ENCODE measurements around the gene ARSB.
"Not testable (repeated sequence)": the region's sequence is repeated elsewhere in the genome, so short reads cannot be mapped to it uniquely, and the experiment has no call there.

ARSB gene

GRCh38 chr5:78916044-78916443 lies 69.1 kb downstream of the ARSB start:
- DNase-seq (ENCODE audit: extremely low read depth, insufficient read length), result no peak
- no peaks in the 10 kb centered on the region for H3K36me3 ChIP-seq (ENCODE audit: control insufficient read depth, insufficient read depth, low read length)
- H3K4me3 ChIP-seq (replicated peaks; ENCODE audit: low read depth, low read length), result no peak overlapping the region
- H3K27me3 ChIP-seq (replicated peaks; ENCODE audit: control insufficient read depth, insufficient read depth, low read length), result no peaks in the 10 kb centered on the region
- no peak for TF ChIP-seq CTCF (IDR thresholded peaks at IDR 0.05; ENCODE audit: insufficient read depth, low read length, poor library complexity, severe bottlenecking)

- Histone ChIP-seq H3K36me3 (ENCODE audit: control insufficient read depth, insufficient read depth, low read length) (no peaks in the 10 kb centered on the region), H3K4me3 (replicated peaks; ENCODE audit: low read depth, low read length) (no peak overlapping the region), H3K27me3 (replicated peaks; ENCODE audit: control insufficient read depth, insufficient read depth, low read length) (no peaks in the 10 kb centered on the region)
- DNase-seq (ENCODE audit: extremely low read depth, insufficient read length), result no peak
- no peak for TF ChIP-seq CTCF (IDR thresholded peaks at IDR 0.05; ENCODE audit: insufficient read depth, low read length, poor library complexity, severe bottlenecking)
These were observed 69.9 kb downstream of the ARSB start for GRCh38 chr5:78915170-78915569.

GRCh38 chr5:78912811-78913210 lies 72.3 kb downstream of the ARSB start:
- Histone ChIP-seq H3K27me3 (replicated peaks; ENCODE audit: control insufficient read depth, insufficient read depth, low read length) (no peaks in the 10 kb centered on the region), H3K36me3 (ENCODE audit: control insufficient read depth, insufficient read depth, low read length) (no peaks in the 10 kb centered on the region), H3K4me3 (replicated peaks; ENCODE audit: low read depth, low read length) (no peak overlapping the region)
- no peak for TF ChIP-seq CTCF (IDR thresholded peaks at IDR 0.05; ENCODE audit: insufficient read depth, low read length, poor library complexity, severe bottlenecking)
- no peak for DNase-seq (ENCODE audit: extremely low read depth, insufficient read length)

GRCh38 chr5:78912085-78912771 lies 72.9 kb downstream of the ARSB start:
- Histone ChIP-seq H3K36me3 (ENCODE audit: control insufficient read depth, insufficient read depth, low read length) (no peaks in the 10 kb centered on the region), H3K27me3 (replicated peaks; ENCODE audit: control insufficient read depth, insufficient read depth, low read length) (no peaks in the 10 kb centered on the region), H3K4me3 (replicated peaks; ENCODE audit: low read depth, low read length) (no peak overlapping the region)
- no peak for TF ChIP-seq CTCF (IDR thresholded peaks at IDR 0.05; ENCODE audit: insufficient read depth, low read length, poor library complexity, severe bottlenecking)
- no peak for DNase-seq (ENCODE audit: extremely low read depth, insufficient read length)

GRCh38 chr5:78909224-78909983 lies 75.7 kb downstream of the ARSB start:
- not testable (repeated sequence) for DNase-seq (ENCODE audit: extremely low read depth, insufficient read length); H3K36me3 ChIP-seq (ENCODE audit: control insufficient read depth, insufficient read depth, low read length); H3K27me3 ChIP-seq (replicated peaks; ENCODE audit: control insufficient read depth, insufficient read depth, low read length); H3K4me3 ChIP-seq (replicated peaks; ENCODE audit: low read depth, low read length)

GRCh38 chr5:78908173-78909061 lies 76.7 kb downstream of the ARSB start:
- Histone ChIP-seq H3K4me3 (replicated peaks; ENCODE audit: low read depth, low read length) (no peak overlapping the region), H3K36me3 (ENCODE audit: control insufficient read depth, insufficient read depth, low read length) (no peaks in the 10 kb centered on the region), H3K27me3 (replicated peaks; ENCODE audit: control insufficient read depth, insufficient read depth, low read length) (no peaks in the 10 kb centered on the region)
- no peak for TF ChIP-seq CTCF (IDR thresholded peaks at IDR 0.05; ENCODE audit: insufficient read depth, low read length, poor library complexity, severe bottlenecking)
- DNase-seq (ENCODE audit: extremely low read depth, insufficient read length), result no peak

Measured in GM06990 (cell line).